Mesenchymal stem cell (in vitro differentiated cells and primary cell): Measurements from ENCODE around the gene PCDH18.
A peak's percentile ranks its signal among the peaks of the same experiment; 100 is the strongest.

Source experiments
- DNase-seq: peaks from one replicate; pipeline ENCODE4 v3.0.0-alpha.2; 2013
- H2AFZ ChIP-seq: one replicate; pipeline ENCODE4 v1.6.1; 2013; ENCODE audit warnings: low read depth, mild to moderate bottlenecking, control low read depth, inconsistent platforms, low read length, moderate library complexity
- H2AK5ac ChIP-seq: 2 replicates; pipeline ENCODE4 v1.6.1; 2013; ENCODE audit warnings: low read length, moderate library complexity, mild to moderate bottlenecking, inconsistent platforms; ENCODE audit not compliant: severe bottlenecking
- H2BK120ac ChIP-seq: one replicate; pipeline ENCODE4 v1.6.1; 2013; ENCODE audit warnings: low read depth, mild to moderate bottlenecking, inconsistent platforms, low read length, moderate library complexity
- H2BK12ac ChIP-seq, 2 experiments: one replicate each; pipeline ENCODE4 v1.6.1; 2013; ENCODE audit warnings: inconsistent platforms in 2 of 2, low read length in 2 of 2, mild to moderate bottlenecking in 2 of 2, moderate library complexity in 2 of 2, control low read depth in 1 of 2
- H2BK15ac ChIP-seq: one replicate; pipeline ENCODE4 v1.6.1; 2013; ENCODE audit warnings: mild to moderate bottlenecking, low read depth, inconsistent platforms; ENCODE audit not compliant: poor library complexity, severe bottlenecking
- H2BK5ac ChIP-seq: 2 replicates; pipeline ENCODE4 v1.6.1; 2013; ENCODE audit warnings: low read depth, mild to moderate bottlenecking, low read length, control low read depth, inconsistent platforms; ENCODE audit not compliant: poor library complexity, severe bottlenecking
- H3K14ac ChIP-seq, 2 experiments: one replicate each; pipeline ENCODE4 v1.6.1; 2013; ENCODE audit warnings: inconsistent platforms in 2 of 2, low read length in 2 of 2, control low read depth in 1 of 2, mild to moderate bottlenecking in 1 of 2, moderate library complexity in 1 of 2
- H3K18ac ChIP-seq, 2 experiments: one replicate each; pipeline ENCODE4 v1.6.1; 2013; ENCODE audit warnings: inconsistent platforms in 2 of 2, low read length in 2 of 2, control low read depth in 1 of 2, low read depth in 1 of 2, mild to moderate bottlenecking in 1 of 2
- H3K23ac ChIP-seq, 2 experiments: one replicate each; pipeline ENCODE4 v1.6.1; 2013; ENCODE audit warnings: inconsistent platforms in 2 of 2, low read length in 2 of 2, mild to moderate bottlenecking in 2 of 2, moderate library complexity in 2 of 2, control low read depth in 1 of 2
- H3K27ac ChIP-seq: 2 replicates; pipeline ENCODE4 v1.5.1; 2013; ENCODE audit warnings: mild to moderate bottlenecking, moderate library complexity, low read length, control low read depth, inconsistent platforms; ENCODE audit not compliant: poor library complexity, severe bottlenecking
- H3K27me3 ChIP-seq, 2 experiments: 2 replicates each; pipeline versions ENCODE4 v1.6.1 to v1.7.0; 2013; ENCODE audit warnings: low read length in 2 of 2, mild to moderate bottlenecking in 2 of 2, moderate library complexity in 2 of 2, control low read depth in 1 of 2, inconsistent platforms in 1 of 2; ENCODE audit not compliant: control insufficient read depth in 1 of 2, insufficient read depth in 1 of 2
- H3K36me3 ChIP-seq, 2 experiments: 2 replicates each; pipeline versions ENCODE4 v1.6.1 to v1.7.0; 2013; ENCODE audit warnings: low read length in 2 of 2, control low read depth in 1 of 2, inconsistent platforms in 1 of 2, low read depth in 1 of 2, mild to moderate bottlenecking in 1 of 2; ENCODE audit not compliant: insufficient read depth in 2 of 2, control insufficient read depth in 1 of 2
- H3K4ac ChIP-seq, 2 experiments: one replicate each; pipeline ENCODE4 v1.6.1; 2013; ENCODE audit warnings: inconsistent platforms in 2 of 2, low read length in 2 of 2, mild to moderate bottlenecking in 2 of 2, moderate library complexity in 2 of 2, control low read depth in 1 of 2, low read depth in 1 of 2
- H3K4me1 ChIP-seq: 2 replicates; pipeline ENCODE4 v1.6.1; 2013; ENCODE audit warnings: low read depth, low read length, control low read depth; ENCODE audit not compliant: control insufficient read depth, insufficient read depth
- H3K4me2 ChIP-seq: 2 replicates; pipeline ENCODE4 v1.6.1; 2013; ENCODE audit warnings: low read length, mild to moderate bottlenecking, inconsistent platforms; ENCODE audit not compliant: poor library complexity, severe bottlenecking
- H3K4me3 ChIP-seq, 2 experiments: 2 replicates each; pipeline versions ENCODE4 v1.5.1 to v1.7.0; 2013; ENCODE audit warnings: low read length in 2 of 2, mild to moderate bottlenecking in 2 of 2, control low read depth in 1 of 2, low read depth in 1 of 2; ENCODE audit not compliant: insufficient read depth in 1 of 2
- H3K79me1 ChIP-seq: replicated peaks from 2 replicates; pipeline ENCODE4 v1.6.1; 2013; ENCODE audit warnings: mild to moderate bottlenecking, control low read depth, low read length, inconsistent platforms; ENCODE audit not compliant: poor library complexity, severe bottlenecking
- H3K9ac ChIP-seq: 2 replicates; pipeline ENCODE4 v1.7.0; 2013; ENCODE audit warnings: mild to moderate bottlenecking, low read length, moderate library complexity
- H3K9me3 ChIP-seq: 2 replicates; pipeline ENCODE4 v1.7.0; 2013; ENCODE audit warnings: mild to moderate bottlenecking, low read length; ENCODE audit not compliant: control insufficient read depth
- H4K8ac ChIP-seq: one replicate; pipeline ENCODE4 v1.6.1; 2013; ENCODE audit warnings: inconsistent platforms, mild to moderate bottlenecking, low read length, moderate library complexity
- H4K91ac ChIP-seq: one replicate; pipeline ENCODE4 v1.6.1; 2013; ENCODE audit warnings: mild to moderate bottlenecking, low read length, inconsistent platforms
- WGBS: methylation state at CpG from one replicate; pipeline ENCODE4 v1.1.7; 2013; ENCODE audit warnings: mixed read lengths; 5-methylcytosine and 5-hydroxymethylcytosine counted together

The PCDH18 gene

GRCh38 chr4:137530176-137530575 lies 2.1 kb downstream of the PCDH18 start:
- Histone ChIP-seq H3K9me3 (no peaks in the 10 kb centered on the region), H3K9ac (peak overlapping the region; percentile 96), H2BK15ac (no peak overlapping the region), H3K4ac (peak overlapping the region in 1 of 2 experiments; percentile 73), H2AFZ (no peak overlapping the region), H3K14ac (peak overlapping the region in 1 of 2 experiments; percentile 97), H2BK12ac (peak overlapping the region in 1 of 2 experiments; percentile 54), H3K36me3 (peaks cover 0 to 55% of the 10 kb centered on the region in 2 experiments), H4K91ac (no peak overlapping the region), H3K23ac (peak overlapping the region in 1 of 2 experiments; percentile 87), H3K4me3 (peak overlapping the region in 1 of 2 experiments; percentile 99), H2BK120ac (no peak overlapping the region), H3K4me1 (no peaks in the 10 kb centered on the region), H3K18ac (peak overlapping the region; percentile 10 to 78), H3K27ac (no peak overlapping the region), H4K8ac (no peak overlapping the region), H3K4me2 (no peak overlapping the region), H2AK5ac (no peak overlapping the region), H3K27me3 (no peaks in the 10 kb centered on the region), H2BK5ac (no peak overlapping the region), H3K79me1 (peaks cover 6% of the 10 kb centered on the region)
- 52% methylated on average over 6 of the region's 7 CpGs for WGBS
- peak; percentile 55 for DNase-seq

- 40% methylated on average over 5 of the region's 5 CpGs for WGBS
- H3K4ac ChIP-seq: peak overlapping the region in 1 of 2 experiments; percentile 37
- no peak overlapping the region for H2BK12ac ChIP-seq
- H3K14ac ChIP-seq: peak overlapping the region in 1 of 2 experiments; percentile 93
- no peaks in the 10 kb centered on the region for H3K27me3 ChIP-seq
- no peak overlapping the region for H3K4me2 ChIP-seq
- no peak overlapping the region for H4K8ac ChIP-seq
- no peak for DNase-seq
- peak overlapping the region; percentile 5 to 38 for H3K18ac ChIP-seq
- H2BK5ac ChIP-seq: no peak overlapping the region
- H4K91ac ChIP-seq: no peak overlapping the region
- no peaks in the 10 kb centered on the region for H3K9me3 ChIP-seq
- H3K27ac ChIP-seq: no peak overlapping the region
- H2BK15ac ChIP-seq: no peak overlapping the region
- no peak overlapping the region for H2AFZ ChIP-seq
- peaks cover 0 to 63% of the 10 kb centered on the region in 2 experiments for H3K36me3 ChIP-seq
- H3K4me3 ChIP-seq: peak overlapping the region in 1 of 2 experiments; percentile 99
- H3K9ac ChIP-seq: peak overlapping the region; percentile 96
- H2BK120ac ChIP-seq: no peak overlapping the region
- peak overlapping the region in 1 of 2 experiments; percentile 91 for H3K23ac ChIP-seq
- peaks cover 6% of the 10 kb centered on the region for H3K79me1 ChIP-seq
- H3K4me1 ChIP-seq: no peaks in the 10 kb centered on the region
- no peak overlapping the region for H2AK5ac ChIP-seq
Observed at GRCh38 chr4:137529432-137529831, 2.9 kb downstream of the PCDH18 start.

GRCh38 chr4:137528673-137529072 lies 3.6 kb downstream of the PCDH18 start:
- H2BK12ac ChIP-seq: no peak overlapping the region
- H2BK120ac ChIP-seq: no peak overlapping the region
- H3K4me1 ChIP-seq: no peaks in the 10 kb centered on the region
- no peak overlapping the region for H4K91ac ChIP-seq
- no peak overlapping the region for H3K4ac ChIP-seq
- no peak overlapping the region for H3K18ac ChIP-seq
- WGBS: 100% methylated on average over 1 of the region's 4 CpGs
- H3K27ac ChIP-seq: no peak overlapping the region
- H2BK15ac ChIP-seq: no peak overlapping the region
- H3K79me1 ChIP-seq: peaks cover 6% of the 10 kb centered on the region
- no peak overlapping the region for H2BK5ac ChIP-seq
- no peak overlapping the region for H4K8ac ChIP-seq
- no peak overlapping the region for H3K4me2 ChIP-seq
- peak overlapping the region in 1 of 2 experiments; percentile 99 for H3K4me3 ChIP-seq
- H3K27me3 ChIP-seq: no peaks in the 10 kb centered on the region
- H3K36me3 ChIP-seq: peaks cover 0 to 70% of the 10 kb centered on the region in 2 experiments
- H2AFZ ChIP-seq: no peak overlapping the region
- no peak overlapping the region for H3K23ac ChIP-seq
- H3K14ac ChIP-seq: no peak overlapping the region
- H2AK5ac ChIP-seq: no peak overlapping the region
- no peaks in the 10 kb centered on the region for H3K9me3 ChIP-seq
- DNase-seq: no peak
- peak overlapping the region; percentile 96 for H3K9ac ChIP-seq

- Histone ChIP-seq H3K23ac (no peak overlapping the region), H3K27me3 (no peaks in the 10 kb centered on the region), H2BK120ac (no peak overlapping the region), H3K4ac (no peak overlapping the region), H3K27ac (no peak overlapping the region), H2BK15ac (no peak overlapping the region), H2AK5ac (no peak overlapping the region), H3K18ac (no peak overlapping the region), H4K8ac (no peak overlapping the region), H3K4me1 (no peaks in the 10 kb centered on the region), H4K91ac (no peak overlapping the region), H3K9me3 (no peaks in the 10 kb centered on the region), H2AFZ (no peak overlapping the region), H2BK12ac (no peak overlapping the region), H3K14ac (no peak overlapping the region), H3K9ac (peak overlapping the region; percentile 96), H3K4me3 (peak overlapping the region in 1 of 2 experiments; percentile 99), H3K36me3 (peaks cover 0 to 90% of the 10 kb centered on the region in 2 experiments), H3K79me1 (peaks cover 6% of the 10 kb centered on the region), H2BK5ac (no peak overlapping the region), H3K4me2 (no peak overlapping the region)
- no peak for DNase-seq
Observed at GRCh38 chr4:137526681-137527080, 5.6 kb downstream of the PCDH18 start.
